Liver (tissue), 9 donors: ENCODE data around the gene CLIP1. TPM values are rescaled to one million over a fixed set of nuclear protein-coding genes. Genes with fewer than 3 reads are reported as not detected.

Experiments
- DNase-seq: peaks from one replicate; pipeline ENCODE4 v3.0.0-alpha.2; 2017; ENCODE audit warnings: low spot score
- H3K27ac ChIP-seq, 2 donors: one replicate each; pipeline ENCODE4 v1.7.0; 2013; ENCODE audit warnings: inconsistent platforms in 2 of 2, low read length in 2 of 2, control low read depth in 1 of 2, low read depth in 1 of 2, mild to moderate bottlenecking in 1 of 2
- H3K27me3 ChIP-seq, 4 donors: one replicate each; pipeline versions ENCODE4 v1.6.1 to v1.7.0; 2013; ENCODE audit warnings: low read length in 3 of 4, inconsistent platforms in 1 of 4, mild to moderate bottlenecking in 1 of 4, moderate library complexity in 1 of 4; ENCODE audit not compliant: control insufficient read depth in 4 of 4, insufficient read depth in 4 of 4
- H3K36me3 ChIP-seq, 4 donors: one replicate each; pipeline versions ENCODE4 v1.6.1 to v1.7.0; 2013; ENCODE audit warnings: low read length in 3 of 4, mild to moderate bottlenecking in 3 of 4, low read depth in 1 of 4, moderate library complexity in 1 of 4; ENCODE audit not compliant: control insufficient read depth in 4 of 4, insufficient read depth in 3 of 4
- H3K4me1 ChIP-seq, 4 donors: one replicate each; pipeline versions ENCODE4 v1.6.1 to v1.7.0; 2013; ENCODE audit warnings: low read length in 3 of 4, mild to moderate bottlenecking in 3 of 4, moderate library complexity in 1 of 4; ENCODE audit not compliant: control insufficient read depth in 4 of 4, insufficient read depth in 4 of 4
- H3K4me3 ChIP-seq, 3 donors: one replicate each; pipeline versions ENCODE4 v1.6.1 to v1.7.0; 2013; ENCODE audit warnings: low read length in 3 of 3, control low read depth in 1 of 3, low read depth in 1 of 3, mild to moderate bottlenecking in 1 of 3
- H3K9ac ChIP-seq, 2 donors: one replicate each; pipeline ENCODE4 v1.7.0; 2013; ENCODE audit warnings: low read length in 2 of 2, mild to moderate bottlenecking in 2 of 2, moderate library complexity in 2 of 2, control low read depth in 1 of 2, low read depth in 1 of 2
- H3K9me3 ChIP-seq, 4 donors: one replicate each; pipeline versions ENCODE4 v1.6.1 to v1.7.0; 2013; ENCODE audit warnings: low read length in 3 of 4; ENCODE audit not compliant: control insufficient read depth in 4 of 4
- EGR1 ChIP-seq, 2 donors: IDR thresholded peaks; 2 replicates each; pipeline ENCODE4 v1.6.1; 2016 to 2018; ENCODE audit warnings: antibody characterized with exemption in 2 of 2, low read depth in 2 of 2
- FOXA1 ChIP-seq: IDR thresholded peaks from 2 replicates; pipeline ENCODE4 v1.6.1; 2016; ENCODE audit warnings: antibody characterized with exemption
- FOXA2 ChIP-seq: IDR thresholded peaks from 2 replicates; pipeline ENCODE4 v1.6.1; 2016; ENCODE audit warnings: antibody characterized with exemption
- GABPA ChIP-seq, 2 donors: IDR thresholded peaks in 1 of 2; conservative IDR thresholded peaks in 1 of 2; 2 replicates each; pipeline ENCODE4 v1.6.1; 2016; ENCODE audit warnings: antibody characterized with exemption in 2 of 2, mild to moderate bottlenecking in 1 of 2, moderate library complexity in 1 of 2
- HNF4A ChIP-seq, 2 donors: conservative IDR thresholded peaks; 2 replicates each; pipeline ENCODE4 v1.6.1; 2016; ENCODE audit warnings: antibody characterized with exemption in 2 of 2, mild to moderate bottlenecking in 2 of 2
- HNF4G ChIP-seq: IDR thresholded peaks from 2 replicates; pipeline ENCODE4 v1.6.1; 2016; ENCODE audit warnings: antibody characterized with exemption
- JUND ChIP-seq, 2 donors: IDR thresholded peaks; 2 replicates each; pipeline ENCODE4 v1.6.1; 2016; ENCODE audit warnings: antibody characterized with exemption in 2 of 2
- NR2F2 ChIP-seq: IDR thresholded peaks from 2 replicates; pipeline ENCODE4 v1.6.1; 2016; ENCODE audit warnings: antibody characterized with exemption
- RAD21 ChIP-seq, 2 donors: IDR thresholded peaks; 2 replicates each; pipeline ENCODE4 v1.6.1; 2016; ENCODE audit warnings: antibody characterized with exemption in 2 of 2, mild to moderate bottlenecking in 2 of 2
- RXRA ChIP-seq, 2 donors: IDR thresholded peaks; 2 replicates each; pipeline ENCODE4 v1.6.1; 2017 to 2018; ENCODE audit warnings: antibody characterized with exemption in 2 of 2, mild to moderate bottlenecking in 1 of 2
- SP1 ChIP-seq: IDR thresholded peaks from 2 replicates; pipeline ENCODE4 v1.6.1; 2018; ENCODE audit warnings: antibody characterized with exemption, mild to moderate bottlenecking
- TAF1 ChIP-seq: conservative IDR thresholded peaks from 2 replicates; pipeline ENCODE4 v1.6.1; 2016; ENCODE audit warnings: antibody characterized with exemption, mild to moderate bottlenecking
- YY1 ChIP-seq: IDR thresholded peaks from 2 replicates; pipeline ENCODE4 v1.6.1; 2016; ENCODE audit warnings: antibody characterized with exemption, mild to moderate bottlenecking
- WGBS: extraction: QIAGEN DNeasy Blood & Tissue Kit; methylation state at CpG from one replicate; pipeline ENCODE4 v1.1.7; 2013; 5-methylcytosine and 5-hydroxymethylcytosine counted together
- polyA plus RNA-seq, 2 donors: library from polyadenylated mRNA; stranded (reverse) in 1 of 2; unstranded in 1 of 2; fragments of 200-250 nt in 1 of 2; fragments of >200 nt in 1 of 2; fragmentation: Nextera tagmentation in 1 of 2; extraction: Ambion mirVana in 1 of 2; gene quantifications; one replicate each; pipeline versions ENCODE4 v1.2.1 to v1.2.3, GENCODE V29; 2013 to 2015
- total RNA-seq, 2 donors: library from RNA; depleted of rRNA; stranded (reverse); fragments of >200 nt; gene quantifications; one replicate each; pipeline ENCODE4 v1.2.3, GENCODE V29; 2014
- TF ChIP-seq, protein P1 (sequence below): IDR thresholded peaks from 2 replicates; pipeline ENCODE4 v1.6.1; 2016; ENCODE audit warnings: antibody characterized with exemption, mild to moderate bottlenecking
- TF ChIP-seq, protein P2 (sequence below): fragments of 150-350 bp; IDR thresholded peaks from 2 replicates; pipeline ENCODE4 v1.5.1; 2017; ENCODE audit warnings: improper control_type of control experiment, low read depth, low read length; ENCODE audit not compliant: missing input control
- TF ChIP-seq, protein P3 (sequence below): IDR thresholded peaks from 2 replicates; pipeline ENCODE4 v1.6.1; 2016; ENCODE audit warnings: antibody characterized with exemption
- TF ChIP-seq, protein P4 (sequence below): IDR thresholded peaks from 2 replicates; pipeline ENCODE4 v1.6.1; 2016; ENCODE audit warnings: antibody characterized with exemption
- TF ChIP-seq, protein P5 (sequence below): IDR thresholded peaks from 2 replicates; pipeline ENCODE4 v1.6.1; 2016; ENCODE audit warnings: antibody characterized with exemption
- donor health status: healthy.
- donor health status: healthy.
- donor health status: healthy.
- donor health status: healthy.
- donor health status: healthy.

The CLIP1 gene
- total and polyA plus RNA-seq, 4 donors, result 13.0 to 41.9 (median 26.0) TPM

DNA sequence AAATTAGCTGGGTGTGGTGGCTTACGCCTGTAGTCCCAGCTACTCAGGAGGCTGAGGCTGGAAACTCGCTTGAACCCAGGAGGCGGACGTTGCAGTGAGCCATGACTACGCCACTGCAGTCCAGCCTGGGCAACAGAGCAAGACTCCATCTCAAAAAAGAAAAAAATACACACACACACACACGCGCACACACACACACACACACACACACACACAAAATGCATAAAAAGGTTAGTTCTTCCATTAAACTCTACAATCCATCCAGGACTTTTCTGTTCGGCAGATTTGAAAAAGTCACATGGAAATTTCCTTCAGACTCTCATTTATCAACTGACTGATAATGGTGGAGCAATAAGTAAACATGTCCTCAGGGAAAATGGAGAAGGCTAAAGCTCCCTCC is 147.0 kb downstream of the CLIP1 start:
- H3K4me3 ChIP-seq, result no peak overlapping the region
- H3K36me3 ChIP-seq, result peaks cover 8 to 44% (median 35%) of the 10 kb centered on the region in 4 donors
- TF ChIP-seq EGR1 (IDR thresholded peaks at IDR 0.05; ENCODE audit: low read depth in 2 of 2) (no peak), GABPA (IDR thresholded peaks at IDR 0.05 in 1 of 2, conservative IDR thresholded peaks at IDR 0.05 in 1 of 2) (no peak), FOXA1 (no peak), RAD21 (IDR thresholded peaks at IDR 0.05) (no peak), NR2F2 (no peak), YY1 (no peak), HNF4A (conservative IDR thresholded peaks at IDR 0.05) (no peak), SP1 (no peak), TAF1 (no peak), RXRA (IDR thresholded peaks at IDR 0.05) (no peak), JUND (IDR thresholded peaks at IDR 0.05) (no peak), FOXA2 (no peak), HNF4G (no peak)
- TF ChIP-seq, protein P1, sequence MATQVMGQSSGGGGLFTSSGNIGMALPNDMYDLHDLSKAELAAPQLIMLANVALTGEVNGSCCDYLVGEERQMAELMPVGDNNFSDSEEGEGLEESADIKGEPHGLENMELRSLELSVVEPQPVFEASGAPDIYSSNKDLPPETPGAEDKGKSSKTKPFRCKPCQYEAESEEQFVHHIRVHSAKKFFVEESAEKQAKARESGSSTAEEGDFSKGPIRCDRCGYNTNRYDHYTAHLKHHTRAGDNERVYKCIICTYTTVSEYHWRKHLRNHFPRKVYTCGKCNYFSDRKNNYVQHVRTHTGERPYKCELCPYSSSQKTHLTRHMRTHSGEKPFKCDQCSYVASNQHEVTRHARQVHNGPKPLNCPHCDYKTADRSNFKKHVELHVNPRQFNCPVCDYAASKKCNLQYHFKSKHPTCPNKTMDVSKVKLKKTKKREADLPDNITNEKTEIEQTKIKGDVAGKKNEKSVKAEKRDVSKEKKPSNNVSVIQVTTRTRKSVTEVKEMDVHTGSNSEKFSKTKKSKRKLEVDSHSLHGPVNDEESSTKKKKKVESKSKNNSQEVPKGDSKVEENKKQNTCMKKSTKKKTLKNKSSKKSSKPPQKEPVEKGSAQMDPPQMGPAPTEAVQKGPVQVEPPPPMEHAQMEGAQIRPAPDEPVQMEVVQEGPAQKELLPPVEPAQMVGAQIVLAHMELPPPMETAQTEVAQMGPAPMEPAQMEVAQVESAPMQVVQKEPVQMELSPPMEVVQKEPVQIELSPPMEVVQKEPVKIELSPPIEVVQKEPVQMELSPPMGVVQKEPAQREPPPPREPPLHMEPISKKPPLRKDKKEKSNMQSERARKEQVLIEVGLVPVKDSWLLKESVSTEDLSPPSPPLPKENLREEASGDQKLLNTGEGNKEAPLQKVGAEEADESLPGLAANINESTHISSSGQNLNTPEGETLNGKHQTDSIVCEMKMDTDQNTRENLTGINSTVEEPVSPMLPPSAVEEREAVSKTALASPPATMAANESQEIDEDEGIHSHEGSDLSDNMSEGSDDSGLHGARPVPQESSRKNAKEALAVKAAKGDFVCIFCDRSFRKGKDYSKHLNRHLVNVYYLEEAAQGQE, result no peak
- TF ChIP-seq, protein P2, sequence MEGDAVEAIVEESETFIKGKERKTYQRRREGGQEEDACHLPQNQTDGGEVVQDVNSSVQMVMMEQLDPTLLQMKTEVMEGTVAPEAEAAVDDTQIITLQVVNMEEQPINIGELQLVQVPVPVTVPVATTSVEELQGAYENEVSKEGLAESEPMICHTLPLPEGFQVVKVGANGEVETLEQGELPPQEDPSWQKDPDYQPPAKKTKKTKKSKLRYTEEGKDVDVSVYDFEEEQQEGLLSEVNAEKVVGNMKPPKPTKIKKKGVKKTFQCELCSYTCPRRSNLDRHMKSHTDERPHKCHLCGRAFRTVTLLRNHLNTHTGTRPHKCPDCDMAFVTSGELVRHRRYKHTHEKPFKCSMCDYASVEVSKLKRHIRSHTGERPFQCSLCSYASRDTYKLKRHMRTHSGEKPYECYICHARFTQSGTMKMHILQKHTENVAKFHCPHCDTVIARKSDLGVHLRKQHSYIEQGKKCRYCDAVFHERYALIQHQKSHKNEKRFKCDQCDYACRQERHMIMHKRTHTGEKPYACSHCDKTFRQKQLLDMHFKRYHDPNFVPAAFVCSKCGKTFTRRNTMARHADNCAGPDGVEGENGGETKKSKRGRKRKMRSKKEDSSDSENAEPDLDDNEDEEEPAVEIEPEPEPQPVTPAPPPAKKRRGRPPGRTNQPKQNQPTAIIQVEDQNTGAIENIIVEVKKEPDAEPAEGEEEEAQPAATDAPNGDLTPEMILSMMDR, result no peak
- TF ChIP-seq, protein P3, sequence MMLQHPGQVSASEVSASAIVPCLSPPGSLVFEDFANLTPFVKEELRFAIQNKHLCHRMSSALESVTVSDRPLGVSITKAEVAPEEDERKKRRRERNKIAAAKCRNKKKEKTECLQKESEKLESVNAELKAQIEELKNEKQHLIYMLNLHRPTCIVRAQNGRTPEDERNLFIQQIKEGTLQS, result no peak
- TF ChIP-seq, protein P4, sequence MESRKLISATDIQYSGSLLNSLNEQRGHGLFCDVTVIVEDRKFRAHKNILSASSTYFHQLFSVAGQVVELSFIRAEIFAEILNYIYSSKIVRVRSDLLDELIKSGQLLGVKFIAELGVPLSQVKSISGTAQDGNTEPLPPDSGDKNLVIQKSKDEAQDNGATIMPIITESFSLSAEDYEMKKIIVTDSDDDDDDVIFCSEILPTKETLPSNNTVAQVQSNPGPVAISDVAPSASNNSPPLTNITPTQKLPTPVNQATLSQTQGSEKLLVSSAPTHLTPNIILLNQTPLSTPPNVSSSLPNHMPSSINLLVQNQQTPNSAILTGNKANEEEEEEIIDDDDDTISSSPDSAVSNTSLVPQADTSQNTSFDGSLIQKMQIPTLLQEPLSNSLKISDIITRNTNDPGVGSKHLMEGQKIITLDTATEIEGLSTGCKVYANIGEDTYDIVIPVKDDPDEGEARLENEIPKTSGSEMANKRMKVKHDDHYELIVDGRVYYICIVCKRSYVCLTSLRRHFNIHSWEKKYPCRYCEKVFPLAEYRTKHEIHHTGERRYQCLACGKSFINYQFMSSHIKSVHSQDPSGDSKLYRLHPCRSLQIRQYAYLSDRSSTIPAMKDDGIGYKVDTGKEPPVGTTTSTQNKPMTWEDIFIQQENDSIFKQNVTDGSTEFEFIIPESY, result no peak
- TF ChIP-seq, protein P5, sequence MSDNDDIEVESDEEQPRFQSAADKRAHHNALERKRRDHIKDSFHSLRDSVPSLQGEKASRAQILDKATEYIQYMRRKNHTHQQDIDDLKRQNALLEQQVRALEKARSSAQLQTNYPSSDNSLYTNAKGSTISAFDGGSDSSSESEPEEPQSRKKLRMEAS, result no peak
- H3K9me3 ChIP-seq, result no peaks in the 10 kb centered on the region
- no peak overlapping the region for H3K27ac ChIP-seq
- WGBS, result 94% methylated on average over 8 of the region's 8 CpGs
- H3K27me3 ChIP-seq, result no peaks in the 10 kb centered on the region
- no peaks in the 10 kb centered on the region for H3K4me1 ChIP-seq
- no peak overlapping the region for H3K9ac ChIP-seq
- DNase-seq, result no peak
